Epidermal melanocyte (primary cell): ENCODE results near the gene DNMT1.
"Not testable (repeated sequence)": the region's sequence is repeated elsewhere in the genome, so short reads cannot be mapped to it uniquely, and the experiment has no call there.

Source experiments
- DNase-seq: peaks from one replicate; pipeline ENCODE4 v3.0.0; 2011; ENCODE audit warnings: low spot score; ENCODE audit not compliant: insufficient read length

Gene DNMT1

GRCh38 chr19:10184636-10185035, 10.1 kb downstream of the DNMT1 start:
- no peak for DNase-seq

- no peak for DNase-seq
Observed at GRCh38 chr19:10183926-10184325, 10.8 kb downstream of the DNMT1 start.

GRCh38 chr19:10182847-10183246, 11.9 kb downstream of the DNMT1 start:
- no peak for DNase-seq

- no peak for DNase-seq
Observed at GRCh38 chr19:10182076-10182475, 12.7 kb downstream of the DNMT1 start.

GRCh38 chr19:10180459-10180858, 14.3 kb downstream of the DNMT1 start:
- DNase-seq, result no peak

- not testable (repeated sequence) for DNase-seq
Observed at GRCh38 chr19:10180024-10180423, 14.7 kb downstream of the DNMT1 start.

- DNase-seq, result no peak
Observed at GRCh38 chr19:10173527-10173926, 21.2 kb downstream of the DNMT1 start.

- no peak for DNase-seq
Observed at GRCh38 chr19:10168386-10168948, 26.3 kb downstream of the DNMT1 start.

GRCh38 chr19:10167459-10167858, 27.3 kb downstream of the DNMT1 start:
- no peak for DNase-seq

- not testable (repeated sequence) for DNase-seq
Observed at GRCh38 chr19:10166501-10166900, 28.3 kb downstream of the DNMT1 start.

GRCh38 chr19:10166046-10166445, 28.7 kb downstream of the DNMT1 start:
- no peak for DNase-seq

- no peak for DNase-seq
Observed at GRCh38 chr19:10163536-10163935, 31.2 kb downstream of the DNMT1 start.

GRCh38 chr19:10159610-10160009, 35.1 kb downstream of the DNMT1 start:
- no peak for DNase-seq

- no peak for DNase-seq
Observed at GRCh38 chr19:10158485-10158884, 36.3 kb downstream of the DNMT1 start.

- no peak for DNase-seq
Observed at GRCh38 chr19:10158071-10158470, 36.7 kb downstream of the DNMT1 start.

GRCh38 chr19:10155839-10156238, 38.9 kb downstream of the DNMT1 start:
- DNase-seq, result no peak

- DNase-seq, result no peak
Observed at GRCh38 chr19:10152100-10152499, 42.7 kb downstream of the DNMT1 start.

GRCh38 chr19:10151521-10151920, 43.2 kb downstream of the DNMT1 start:
- no peak for DNase-seq

GRCh38 chr19:10149427-10149826, 45.3 kb downstream of the DNMT1 start:
- DNase-seq, result no peak

GRCh38 chr19:10146142-10146541, 48.6 kb downstream of the DNMT1 start:
- no peak for DNase-seq

GRCh38 chr19:10145031-10145430, 49.7 kb downstream of the DNMT1 start:
- DNase-seq, result no peak

GRCh38 chr19:10144361-10144760, 50.4 kb downstream of the DNMT1 start:
- DNase-seq, result no peak

GRCh38 chr19:10143681-10144080, 51.1 kb downstream of the DNMT1 start:
- DNase-seq, result no peak
